HL-60 (cell line): ENCODE results near the gene SLC12A6.

Experiments used
- DNase-seq, 2 experiments: peaks; one replicate each; pipeline ENCODE4 v3.0.0-alpha.2; 2010 to 2020; ENCODE audit warnings: low read depth in 1 of 2, low spot score in 1 of 2
- H3K27ac ChIP-seq: fragments of 250-450 bp; sonication (Bioruptor Pico); replicated peaks from 2 replicates; pipeline ENCODE4 v1.5.1; 2020; ENCODE audit warnings: mild to moderate bottlenecking, moderate library complexity
- H3K27me3 ChIP-seq: fragments of 250-450 bp; sonication (Bioruptor Pico); 2 replicates; pipeline ENCODE4 v1.5.1; 2021; ENCODE audit warnings: mild to moderate bottlenecking, moderate library complexity; ENCODE audit not compliant: insufficient read depth, poor library complexity, severe bottlenecking
- H3K4me3 ChIP-seq: replicated peaks from 2 replicates; pipeline ENCODE4 v1.5.1; 2011; ENCODE audit warnings: mild to moderate bottlenecking, control low read depth, low read length; ENCODE audit not compliant: insufficient read depth
- GABPA ChIP-seq: IDR thresholded peaks from 2 replicates; pipeline ENCODE4 v1.6.1; 2012; ENCODE audit warnings: low read depth
- POLR2AphosphoS5 ChIP-seq: IDR thresholded peaks from 2 replicates; pipeline ENCODE4 v1.6.1; 2012; ENCODE audit warnings: low read depth
- REST ChIP-seq: IDR thresholded peaks from 2 replicates; pipeline ENCODE4 v1.6.1; 2012; ENCODE audit warnings: low read depth; ENCODE audit not compliant: insufficient replicate concordance
- SPI1 ChIP-seq: IDR thresholded peaks from 2 replicates; pipeline ENCODE4 v1.6.1; 2012; ENCODE audit warnings: low read depth, mild to moderate bottlenecking, borderline replicate concordance
- TF ChIP-seq, protein P1 (sequence below): IDR thresholded peaks from one replicate; pipeline ENCODE4 v1.5.1; 2011; ENCODE audit warnings: low read length, control low read depth, inconsistent platforms; ENCODE audit not compliant: insufficient read depth

SLC12A6 gene

DNA sequence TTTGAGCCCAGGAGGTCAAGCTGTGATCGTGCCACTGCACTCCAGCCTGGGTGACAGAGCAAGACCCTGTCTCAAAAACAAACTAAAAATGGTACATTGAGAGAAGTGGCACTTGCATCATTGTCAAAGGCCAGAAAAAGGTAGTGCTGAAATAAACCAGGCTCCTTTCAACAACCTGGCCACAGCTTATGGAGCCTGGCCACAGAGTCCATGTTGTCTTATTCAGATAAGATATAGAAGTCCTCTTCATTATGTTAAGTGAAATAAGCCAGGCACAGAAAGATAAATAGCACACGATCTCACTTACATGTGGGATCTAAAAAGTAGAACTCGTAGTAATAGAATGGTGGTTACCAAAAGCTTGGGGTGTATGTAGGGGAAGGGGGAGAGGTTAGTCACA, 78.0 kb downstream of the SLC12A6 start:
- DNase-seq = no peak
- Histone ChIP-seq H3K4me3 (no peak overlapping the region), H3K27ac (no peak overlapping the region), H3K27me3 (no peaks in the 10 kb centered on the region)
- TF ChIP-seq POLR2AphosphoS5 (no peak), GABPA (no peak), REST (no peak), SPI1 (no peak)
- TF ChIP-seq, protein P1, sequence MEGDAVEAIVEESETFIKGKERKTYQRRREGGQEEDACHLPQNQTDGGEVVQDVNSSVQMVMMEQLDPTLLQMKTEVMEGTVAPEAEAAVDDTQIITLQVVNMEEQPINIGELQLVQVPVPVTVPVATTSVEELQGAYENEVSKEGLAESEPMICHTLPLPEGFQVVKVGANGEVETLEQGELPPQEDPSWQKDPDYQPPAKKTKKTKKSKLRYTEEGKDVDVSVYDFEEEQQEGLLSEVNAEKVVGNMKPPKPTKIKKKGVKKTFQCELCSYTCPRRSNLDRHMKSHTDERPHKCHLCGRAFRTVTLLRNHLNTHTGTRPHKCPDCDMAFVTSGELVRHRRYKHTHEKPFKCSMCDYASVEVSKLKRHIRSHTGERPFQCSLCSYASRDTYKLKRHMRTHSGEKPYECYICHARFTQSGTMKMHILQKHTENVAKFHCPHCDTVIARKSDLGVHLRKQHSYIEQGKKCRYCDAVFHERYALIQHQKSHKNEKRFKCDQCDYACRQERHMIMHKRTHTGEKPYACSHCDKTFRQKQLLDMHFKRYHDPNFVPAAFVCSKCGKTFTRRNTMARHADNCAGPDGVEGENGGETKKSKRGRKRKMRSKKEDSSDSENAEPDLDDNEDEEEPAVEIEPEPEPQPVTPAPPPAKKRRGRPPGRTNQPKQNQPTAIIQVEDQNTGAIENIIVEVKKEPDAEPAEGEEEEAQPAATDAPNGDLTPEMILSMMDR = no peak

- H3K27ac ChIP-seq = no peak overlapping the region
- TF ChIP-seq POLR2AphosphoS5 = no peak
- TF ChIP-seq GABPA = no peak
- no peak for TF ChIP-seq SPI1
- TF ChIP-seq REST = no peak
- TF ChIP-seq, protein P1 = no peak
- no peak overlapping the region for H3K4me3 ChIP-seq
- no peak for DNase-seq
- no peaks in the 10 kb centered on the region for H3K27me3 ChIP-seq
These were observed 79.4 kb downstream of the SLC12A6 start for GRCh38 chr15:34258151-34258550.

- peak in 1 of 2 experiments; percentile 5 for DNase-seq
- Histone ChIP-seq H3K27me3 (no peaks in the 10 kb centered on the region), H3K27ac (peak overlapping the region; percentile 43), H3K4me3 (no peak overlapping the region)
- TF ChIP-seq, protein P1 = no peak
- TF ChIP-seq SPI1 (no peak), GABPA (no peak), REST (no peak), POLR2AphosphoS5 (no peak)
These were observed 85.0 kb downstream of the SLC12A6 start for GRCh38 chr15:34252545-34252944.
